ENCODE data around the gene OCEL1.

The OCEL1 gene

DNA sequence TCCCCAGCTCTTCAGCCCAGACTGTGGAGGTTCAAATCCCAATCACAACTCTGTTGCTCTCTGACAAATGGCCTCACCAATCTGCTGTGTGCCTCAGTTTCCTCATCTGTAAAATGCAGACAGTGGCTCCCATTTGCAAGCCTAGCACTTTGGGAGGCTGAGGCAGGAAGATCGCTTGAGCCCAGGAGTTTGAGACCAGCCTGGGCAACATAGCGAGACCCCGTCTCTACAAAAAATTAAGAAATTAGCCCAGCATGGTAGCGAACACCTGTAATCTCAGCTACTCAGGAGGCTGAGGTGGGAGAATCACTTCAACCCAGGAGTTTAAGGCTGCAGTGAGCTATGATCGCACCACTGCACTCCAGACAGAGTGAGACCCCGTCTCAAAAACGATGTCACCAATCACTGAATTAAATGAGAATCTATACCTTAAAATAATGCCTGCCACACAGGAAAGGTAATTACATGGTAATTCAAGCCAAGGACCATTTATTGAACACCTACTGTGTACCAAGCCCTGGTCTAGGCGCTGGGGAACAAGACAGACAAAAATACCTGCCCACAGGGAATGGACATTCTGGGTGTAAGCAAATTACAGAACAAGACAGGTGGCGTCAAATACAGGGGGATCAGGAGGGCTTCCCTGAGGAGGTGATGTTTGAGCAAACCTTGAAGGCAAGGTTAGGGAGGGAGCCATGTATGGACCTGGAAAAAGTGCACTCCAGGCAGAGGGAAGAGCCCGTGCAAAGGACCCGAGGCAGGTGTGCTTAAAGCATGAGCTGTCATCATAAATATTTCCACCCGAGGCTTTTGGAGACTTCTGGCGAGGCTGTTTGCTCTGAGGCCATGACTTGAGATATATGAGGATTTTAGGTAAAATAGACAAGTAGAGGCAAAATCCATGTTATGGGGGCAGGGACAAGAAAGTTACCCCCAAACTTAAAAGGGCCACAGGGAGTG, 12.0 kb downstream of the OCEL1 start:
- DNase-seq (ENCODE audit: low read depth in 1 of 2, low spot score in 1 of 2), result no peak

GRCh38 chr19:17240062-17240752, 14.2 kb downstream of the OCEL1 start:
- no peak for DNase-seq (ENCODE audit: low read depth in 1 of 2, low spot score in 1 of 2)

DNA sequence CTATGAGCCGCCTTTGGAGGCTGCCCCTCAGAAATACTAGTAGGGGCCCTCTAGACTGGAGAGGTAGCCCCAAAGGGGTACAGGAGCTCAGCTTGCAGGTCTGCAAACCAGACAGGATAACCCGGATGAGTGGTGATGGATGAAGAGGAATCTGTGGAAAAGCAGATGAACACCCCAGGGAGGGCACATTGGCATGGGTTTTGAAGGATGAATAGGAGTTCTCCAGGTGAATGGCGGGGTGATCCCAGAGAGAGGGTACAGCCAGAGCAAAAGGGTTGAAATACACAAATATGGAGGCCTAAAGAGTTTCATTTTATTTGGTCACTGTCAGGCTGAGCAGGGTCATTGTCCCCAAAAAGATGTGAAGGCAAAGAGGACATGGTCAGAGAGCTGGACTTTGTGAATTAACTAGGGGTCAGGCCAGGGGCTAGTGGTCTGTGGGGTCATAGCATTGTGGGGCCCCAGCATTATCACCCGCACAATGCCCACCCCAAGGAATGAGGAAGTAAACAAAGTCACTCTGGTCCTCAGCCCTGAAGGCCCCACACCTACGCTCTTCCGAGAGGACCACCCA, 14.9 kb downstream of the OCEL1 start:
- no peak for DNase-seq (ENCODE audit: low read depth in 1 of 2, low spot score in 1 of 2)

GRCh38 chr19:17242431-17243208, 16.6 kb downstream of the OCEL1 start:
- no peak for DNase-seq (ENCODE audit: low read depth in 1 of 2, low spot score in 1 of 2)

- no peak for DNase-seq (ENCODE audit: low read depth in 1 of 2, low spot score in 1 of 2)
Observed at GRCh38 chr19:17243211-17243829, 17.3 kb downstream of the OCEL1 start.

DNA sequence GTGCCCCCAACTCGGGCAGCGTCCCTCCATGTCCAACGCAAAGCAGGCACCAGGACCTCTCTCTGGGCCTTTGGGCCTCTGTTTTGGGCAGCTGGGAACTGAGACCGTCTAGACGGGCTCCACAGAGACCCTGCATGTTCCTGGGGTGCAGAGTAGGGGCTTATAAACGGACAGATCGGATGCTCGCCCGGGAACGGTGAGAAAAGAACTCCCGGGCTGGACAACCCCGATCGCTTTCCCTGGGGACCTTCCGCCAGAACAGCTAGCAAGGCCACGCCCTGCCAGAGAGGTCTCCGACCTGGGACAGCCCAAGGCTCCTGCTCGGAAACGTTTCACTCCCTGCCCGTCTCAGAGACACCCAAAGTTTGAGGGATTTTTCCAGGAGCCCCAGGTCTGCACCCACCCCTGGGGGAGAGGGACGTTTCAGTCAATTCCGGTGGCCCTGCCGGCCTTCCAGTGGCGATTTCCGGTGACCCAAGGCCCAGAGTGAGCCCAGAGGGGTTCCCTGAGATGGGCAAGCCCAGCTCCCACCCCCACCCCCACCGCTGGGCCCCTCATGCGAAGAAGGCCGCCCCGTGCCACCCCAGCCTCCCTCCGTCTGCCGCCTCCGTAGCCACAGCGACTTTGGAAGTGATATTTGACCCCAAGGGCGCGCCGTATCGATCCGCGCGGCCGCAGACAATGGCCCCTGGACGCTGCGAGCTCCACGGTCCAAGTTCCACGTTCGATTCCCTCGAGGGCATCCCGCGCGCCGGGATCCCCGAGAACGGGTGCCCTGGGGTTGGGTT, 18.0 kb downstream of the OCEL1 start:
- DNase-seq (ENCODE audit: low read depth in 1 of 2, low spot score in 1 of 2), result no peak

GRCh38 chr19:17244618-17245534, 18.9 kb downstream of the OCEL1 start:
- no peak for DNase-seq (ENCODE audit: low read depth in 1 of 2, low spot score in 1 of 2)

DNA sequence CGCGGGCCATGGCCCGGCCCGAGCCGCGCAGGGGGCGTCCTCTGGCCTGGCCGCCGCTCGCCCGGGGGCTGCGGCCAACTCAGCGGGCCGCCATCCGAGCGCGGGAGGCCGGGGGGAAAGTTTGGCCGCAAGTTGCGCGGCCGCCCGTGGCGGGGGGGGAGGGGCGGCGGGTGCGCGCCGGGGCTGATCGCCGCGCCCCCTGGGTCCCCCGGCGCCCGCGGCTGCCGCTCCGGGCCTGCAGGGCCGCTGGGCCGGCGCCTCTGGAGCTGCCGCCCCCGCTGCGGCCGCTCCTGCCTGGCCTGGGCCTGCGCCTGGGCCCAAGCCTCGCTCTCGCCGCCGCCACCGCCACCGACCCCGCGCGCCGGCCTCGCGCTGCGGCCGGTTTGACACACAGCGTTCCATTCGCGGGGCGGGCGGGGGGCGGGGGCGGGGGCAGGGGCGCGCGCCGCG, 19.5 kb downstream of the OCEL1 start, which contains the start of gene NR2F6:
NR2F6 (minus strand) TSS at position 385 of the 450 bp plus-strand sequence. CDS start 699 bp downstream, outside the sequence.
- no peak for DNase-seq (ENCODE audit: low read depth in 1 of 2, low spot score in 1 of 2)

GRCh38 chr19:17246681-17247425, 20.8 kb downstream of the OCEL1 start:
- DNase-seq (ENCODE audit: low read depth in 1 of 2, low spot score in 1 of 2), result no peak

DNA sequence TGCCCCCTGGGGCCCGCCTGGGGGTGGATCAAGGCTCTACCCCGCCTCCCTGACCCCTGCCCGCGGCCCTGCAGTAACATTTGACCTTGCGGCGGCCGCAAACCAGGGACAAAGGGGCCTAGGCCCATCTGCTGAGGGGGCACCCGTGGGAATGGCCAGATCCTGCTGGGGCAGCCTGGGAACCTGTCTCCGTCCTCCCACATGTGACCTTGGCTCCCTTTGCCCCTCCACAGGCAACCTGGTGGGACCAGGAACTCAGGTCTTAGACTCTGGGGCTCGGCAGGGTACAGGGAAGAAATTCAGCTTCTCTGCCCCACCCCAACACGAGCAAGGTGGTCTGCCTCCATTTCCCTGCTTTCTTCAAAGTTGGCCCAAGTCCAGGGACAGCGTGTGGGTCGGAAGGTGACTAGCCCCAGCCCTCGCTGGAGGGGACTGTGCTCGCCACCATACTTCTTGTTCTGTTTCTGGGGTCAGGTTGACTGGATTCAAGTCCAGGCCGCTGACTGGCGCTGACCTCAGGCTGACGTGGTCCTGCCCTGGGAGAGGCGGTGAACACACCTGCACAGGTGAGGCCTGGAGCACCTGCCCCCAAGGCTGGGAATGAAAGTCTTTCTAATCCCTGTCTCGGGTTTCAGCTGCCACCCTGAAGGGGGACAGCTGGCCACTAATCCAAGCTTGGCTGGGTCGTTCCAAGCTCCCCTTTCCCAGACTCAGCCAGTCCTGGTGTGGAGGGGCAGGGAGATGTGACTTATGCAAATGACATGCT, 22.2 kb downstream of the OCEL1 start:
- DNase-seq (ENCODE audit: low read depth in 1 of 2, low spot score in 1 of 2), result no peak

- no peak for DNase-seq (ENCODE audit: low read depth in 1 of 2, low spot score in 1 of 2)
Observed at GRCh38 chr19:17249887-17250548, 24.0 kb downstream of the OCEL1 start.

DNA sequence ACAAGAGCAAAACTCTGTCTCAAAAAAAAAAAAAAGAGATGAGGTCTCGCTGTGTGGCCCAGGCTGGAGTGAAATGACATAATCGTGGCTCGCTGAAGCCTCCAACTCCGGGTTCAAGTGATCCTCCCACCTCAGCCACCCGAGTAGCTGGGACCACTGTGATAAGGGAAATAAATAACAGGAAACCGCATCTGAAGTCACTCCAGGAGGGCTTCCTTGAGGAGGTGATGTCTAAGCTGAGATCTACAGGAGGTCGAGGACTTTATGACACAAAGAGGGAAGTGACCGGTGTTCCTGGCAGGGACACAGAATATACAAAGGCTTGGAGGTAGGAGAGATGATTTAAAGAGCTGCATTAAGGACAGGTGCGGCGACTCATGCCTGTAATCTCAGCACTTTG, 28.6 kb downstream of the OCEL1 start:
- DNase-seq (ENCODE audit: low read depth in 1 of 2, low spot score in 1 of 2), result no peak

DNA sequence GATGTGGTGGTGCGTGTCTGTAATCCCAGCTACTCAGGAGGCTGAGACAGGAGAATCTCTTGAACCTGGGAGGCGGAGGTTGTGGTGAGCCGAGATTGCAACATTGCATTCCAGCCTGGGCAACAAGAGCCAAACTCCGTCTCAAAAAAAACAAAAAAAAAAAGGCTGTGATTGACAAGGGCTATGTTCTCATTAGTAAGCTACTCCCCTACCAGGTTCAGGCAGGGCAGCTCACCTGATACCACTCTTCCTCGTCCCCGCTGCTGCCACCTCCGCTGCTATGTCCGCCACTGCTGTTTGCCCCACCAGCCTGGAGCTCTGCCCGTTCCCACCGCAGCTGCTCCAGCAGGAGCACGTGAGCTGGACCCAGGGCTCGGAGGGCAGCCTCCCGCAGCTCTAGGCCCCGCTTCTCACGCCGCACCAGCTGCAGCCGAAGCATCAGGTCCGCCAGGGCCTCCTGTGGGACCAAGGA, 29.2 kb downstream of the OCEL1 start:
- DNase-seq (ENCODE audit: low read depth in 1 of 2, low spot score in 1 of 2), result no peak

DNA sequence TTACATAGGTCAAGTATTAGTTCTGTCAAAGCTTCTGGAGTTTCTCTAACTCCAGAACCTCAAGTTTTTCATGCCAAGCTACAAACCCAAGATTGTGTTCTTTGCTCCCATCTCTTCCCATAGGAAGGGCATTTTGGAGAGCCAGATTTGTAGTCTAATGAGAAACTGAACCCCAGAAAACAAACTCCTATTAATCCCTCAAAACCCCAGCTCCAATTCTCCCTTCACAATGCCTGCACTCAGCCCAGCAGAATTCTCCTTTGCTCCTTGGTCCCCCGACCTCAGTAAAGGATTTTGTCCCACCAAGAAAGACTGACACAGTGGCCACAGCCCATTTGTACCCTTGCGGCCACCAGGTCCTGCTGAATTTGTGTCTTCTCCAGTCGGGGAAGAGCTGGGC, 30.1 kb downstream of the OCEL1 start:
- DNase-seq (ENCODE audit: low read depth in 1 of 2, low spot score in 1 of 2), result no peak

DNA sequence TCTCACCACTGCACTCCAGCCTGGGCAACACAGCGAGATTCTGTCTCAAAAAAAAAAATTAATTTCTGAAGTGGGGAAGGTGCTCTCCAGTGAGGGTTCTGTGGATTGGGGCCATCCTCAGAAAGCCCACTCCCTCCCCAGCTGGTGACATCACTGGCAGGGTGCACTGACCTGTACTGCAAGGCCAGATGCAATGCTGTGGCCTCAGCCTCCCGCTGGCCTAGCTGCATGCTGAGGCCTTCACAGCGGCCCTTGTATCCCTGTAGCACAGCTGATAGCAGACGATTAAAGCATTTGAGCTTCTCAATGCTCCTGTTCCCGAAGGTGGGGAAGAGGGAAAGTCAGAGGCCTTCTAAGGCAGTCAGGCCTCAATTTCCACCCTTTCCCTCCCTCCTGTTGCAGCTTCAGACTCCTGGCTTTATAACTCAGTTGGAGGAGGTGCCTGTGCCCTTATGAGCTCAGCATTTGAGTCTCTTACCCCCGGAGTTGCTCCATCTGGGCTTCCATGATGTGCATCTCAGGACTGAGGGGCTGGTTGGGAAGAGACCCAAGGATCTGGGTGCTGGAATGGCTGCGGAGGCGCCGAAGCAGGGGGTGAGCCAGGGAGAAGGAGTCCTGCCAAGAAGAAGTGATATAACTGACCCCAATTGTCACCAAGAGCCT, 33.2 kb downstream of the OCEL1 start:
- DNase-seq (ENCODE audit: low read depth in 1 of 2, low spot score in 1 of 2), result no peak

DNA sequence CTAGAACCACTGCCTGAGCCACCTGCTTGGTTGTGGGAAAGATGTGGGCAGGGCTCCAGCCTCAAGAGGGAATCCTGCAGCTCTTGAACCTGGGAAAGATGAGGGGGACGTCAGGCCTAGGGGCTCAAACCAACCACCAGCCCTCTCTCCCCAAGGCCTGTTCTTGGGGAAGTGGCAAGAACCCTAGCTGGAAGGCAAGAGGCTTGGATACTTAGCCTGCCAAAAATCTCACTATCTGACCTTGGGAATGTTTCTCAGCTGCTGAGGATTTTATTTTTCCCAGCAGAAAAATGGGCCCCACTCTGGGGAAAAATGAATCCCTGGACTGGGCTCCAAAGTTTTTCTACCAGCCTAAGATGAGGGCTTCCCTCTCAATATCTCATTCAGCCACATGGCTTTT, 33.9 kb downstream of the OCEL1 start:
- no peak for DNase-seq (ENCODE audit: low read depth in 1 of 2, low spot score in 1 of 2)

All from activated T-helper 1 cell treated with anti-CD3 and anti-CD28 coated beads, Interleukin-2, amount 50 U/mL, for 16 hours (primary cell).